ENCODE data around the gene ATG16L1. TPM values are rescaled to one million over a fixed set of nuclear protein-coding genes. Genes with fewer than 3 reads are reported as not detected.

ATG16L1 gene
- total RNA-seq, 1 donor from 2014 or later: 23.5 TPM

DNA sequence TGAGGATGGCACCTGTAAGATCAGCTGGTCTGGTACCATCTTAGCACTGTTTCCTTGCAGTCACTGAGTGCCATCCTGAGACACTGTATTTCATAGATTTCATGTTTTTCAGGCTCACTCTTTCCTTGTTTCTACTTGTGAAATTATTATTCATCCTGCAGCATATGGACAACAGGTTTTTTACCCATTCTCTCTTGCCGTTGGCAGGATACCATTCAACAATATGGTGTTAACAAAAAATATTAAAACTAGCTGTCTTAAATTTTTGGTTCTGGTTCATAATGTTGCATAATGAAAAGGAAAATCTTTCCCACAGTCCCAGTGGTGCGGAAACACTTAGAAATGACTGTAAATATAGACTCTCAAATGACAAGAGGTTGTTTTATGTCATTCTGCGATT is 23.1 kb upstream of the ATG16L1 start:
- no peaks in the 10 kb centered on the region for H3K9me3 Mint-ChIP-seq
- no peaks in the 10 kb centered on the region for H3K36me3 Mint-ChIP-seq
- H3K4me1 Mint-ChIP-seq: no peaks in the 10 kb centered on the region
- peaks cover 1% of the 10 kb centered on the region for H3K27me3 Mint-ChIP-seq (ENCODE audit: low read depth)
- TF ChIP-seq, protein P1, sequence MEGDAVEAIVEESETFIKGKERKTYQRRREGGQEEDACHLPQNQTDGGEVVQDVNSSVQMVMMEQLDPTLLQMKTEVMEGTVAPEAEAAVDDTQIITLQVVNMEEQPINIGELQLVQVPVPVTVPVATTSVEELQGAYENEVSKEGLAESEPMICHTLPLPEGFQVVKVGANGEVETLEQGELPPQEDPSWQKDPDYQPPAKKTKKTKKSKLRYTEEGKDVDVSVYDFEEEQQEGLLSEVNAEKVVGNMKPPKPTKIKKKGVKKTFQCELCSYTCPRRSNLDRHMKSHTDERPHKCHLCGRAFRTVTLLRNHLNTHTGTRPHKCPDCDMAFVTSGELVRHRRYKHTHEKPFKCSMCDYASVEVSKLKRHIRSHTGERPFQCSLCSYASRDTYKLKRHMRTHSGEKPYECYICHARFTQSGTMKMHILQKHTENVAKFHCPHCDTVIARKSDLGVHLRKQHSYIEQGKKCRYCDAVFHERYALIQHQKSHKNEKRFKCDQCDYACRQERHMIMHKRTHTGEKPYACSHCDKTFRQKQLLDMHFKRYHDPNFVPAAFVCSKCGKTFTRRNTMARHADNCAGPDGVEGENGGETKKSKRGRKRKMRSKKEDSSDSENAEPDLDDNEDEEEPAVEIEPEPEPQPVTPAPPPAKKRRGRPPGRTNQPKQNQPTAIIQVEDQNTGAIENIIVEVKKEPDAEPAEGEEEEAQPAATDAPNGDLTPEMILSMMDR (IDR thresholded peaks at IDR 0.05; ENCODE audit: unreplicated experiment): no peak
- DNase-seq (ENCODE audit: low spot score in 2 of 2, unreplicated experiment in 2 of 2): no peak
- H3K4me3 Mint-ChIP-seq: no peak overlapping the region
- H3K27ac Mint-ChIP-seq: no peak overlapping the region

DNA sequence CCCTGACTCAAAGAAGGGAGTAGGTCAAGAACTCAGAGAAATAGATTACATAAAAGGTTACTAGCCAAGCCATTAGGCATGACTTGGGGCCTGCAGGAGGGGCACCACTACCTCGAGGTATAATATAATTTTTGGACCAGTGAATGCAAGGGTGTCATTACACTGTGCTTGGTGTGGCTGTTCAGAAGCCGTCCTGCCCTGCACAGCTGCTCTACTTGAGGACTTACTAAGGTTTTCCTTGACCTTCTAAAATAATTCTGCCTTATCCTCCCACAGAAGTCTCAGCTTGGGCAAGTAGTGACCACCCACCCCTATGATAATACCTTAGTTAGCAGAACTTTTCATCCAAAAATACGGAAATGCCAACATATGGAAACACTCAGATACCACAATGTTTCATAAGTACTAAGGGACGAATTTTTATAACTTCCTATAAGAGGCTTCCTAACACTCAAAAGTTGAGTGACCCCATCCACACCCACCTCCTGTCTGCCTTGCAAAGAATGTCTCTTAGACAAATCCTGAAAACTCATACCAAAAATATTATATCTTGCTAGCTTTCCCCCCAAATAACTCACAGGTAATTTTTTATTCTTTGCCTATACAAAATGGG is 17.7 kb upstream of the ATG16L1 start:
- H3K4me3 Mint-ChIP-seq: no peak overlapping the region
- H3K27ac Mint-ChIP-seq: no peak overlapping the region
- H3K9me3 Mint-ChIP-seq: no peaks in the 10 kb centered on the region
- DNase-seq (ENCODE audit: low spot score in 2 of 2, unreplicated experiment in 2 of 2): no peak
- H3K27me3 Mint-ChIP-seq (ENCODE audit: low read depth): no peaks in the 10 kb centered on the region
- TF ChIP-seq, protein P1 (IDR thresholded peaks at IDR 0.05; ENCODE audit: unreplicated experiment): no peak
- H3K36me3 Mint-ChIP-seq: no peaks in the 10 kb centered on the region
- H3K4me1 Mint-ChIP-seq: no peaks in the 10 kb centered on the region

DNA sequence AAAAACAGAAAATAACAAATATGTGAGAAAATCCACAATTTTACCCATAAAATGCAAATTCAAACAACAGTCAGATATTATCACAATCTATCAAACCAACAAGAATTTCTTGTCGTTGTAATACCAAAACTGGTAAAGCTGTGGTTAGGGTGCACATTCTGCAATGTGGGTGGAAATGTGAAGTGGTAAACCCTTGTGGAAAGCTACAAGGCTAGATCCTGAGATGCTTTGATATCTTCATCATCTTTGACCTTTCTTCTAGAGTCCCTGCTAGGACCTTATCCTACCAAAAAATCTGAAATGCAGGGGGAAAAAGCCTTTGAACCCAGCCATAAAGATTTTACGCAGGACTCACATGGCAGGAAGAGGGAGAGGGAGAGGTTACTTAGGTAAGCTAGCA is 17.2 kb upstream of the ATG16L1 start:
- H3K4me1 Mint-ChIP-seq: no peaks in the 10 kb centered on the region

DNA sequence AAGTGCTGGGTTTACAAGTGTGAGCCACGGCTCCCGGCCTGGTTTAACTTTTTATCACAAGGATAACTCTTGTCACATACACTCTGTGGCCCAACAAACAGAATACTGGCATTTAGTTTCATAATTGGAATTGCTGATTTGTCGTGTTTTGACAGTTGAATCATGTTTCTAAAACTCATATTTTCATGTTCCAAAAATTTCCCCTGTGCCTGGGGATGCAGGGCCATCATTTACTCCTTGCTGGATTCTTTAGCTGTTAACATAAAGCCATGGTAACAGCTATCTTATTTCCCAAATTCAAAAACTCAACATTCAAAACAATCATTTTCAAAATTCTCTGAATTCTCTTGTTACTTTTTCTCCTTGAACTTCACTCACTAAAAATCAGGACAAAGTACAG is 16.5 kb upstream of the ATG16L1 start:
- no peaks in the 10 kb centered on the region for H3K9me3 Mint-ChIP-seq

More for the DNA sequence above, 17.2 kb upstream of the ATG16L1 start:
- no peak for DNase-seq (ENCODE audit: low spot score in 2 of 2, unreplicated experiment in 2 of 2)
- TF ChIP-seq, protein P1 (IDR thresholded peaks at IDR 0.05; ENCODE audit: unreplicated experiment): no peak
- no peak overlapping the region for H3K4me3 Mint-ChIP-seq
- no peak overlapping the region for H3K27ac Mint-ChIP-seq
- H3K36me3 Mint-ChIP-seq: no peaks in the 10 kb centered on the region
- no peaks in the 10 kb centered on the region for H3K27me3 Mint-ChIP-seq (ENCODE audit: low read depth)
- no peaks in the 10 kb centered on the region for H3K9me3 Mint-ChIP-seq

DNA sequence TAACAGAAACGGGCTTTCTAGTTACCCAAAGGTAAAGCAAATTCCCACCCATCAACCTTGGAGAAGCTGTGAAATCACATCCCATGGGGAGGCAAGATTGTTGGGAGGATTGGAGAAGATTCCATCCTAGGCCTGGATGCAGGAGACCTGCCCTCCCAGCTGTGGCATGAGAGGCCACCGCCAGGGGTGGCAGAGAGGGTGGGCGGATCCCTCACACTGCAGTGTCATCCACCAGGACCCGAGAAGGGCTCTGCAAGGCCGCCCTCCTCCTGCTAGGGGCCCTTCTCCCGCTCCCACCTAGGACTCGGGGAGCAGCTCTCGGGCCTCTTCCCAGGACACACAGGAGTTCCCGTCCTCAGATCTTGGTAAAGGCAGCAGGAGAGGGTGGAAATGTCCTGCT is 15.5 kb upstream of the ATG16L1 start:
- no peak for DNase-seq (ENCODE audit: low spot score in 2 of 2, unreplicated experiment in 2 of 2)
- no peak overlapping the region for H3K4me3 Mint-ChIP-seq
- no peaks in the 10 kb centered on the region for H3K36me3 Mint-ChIP-seq
- H3K9me3 Mint-ChIP-seq: no peaks in the 10 kb centered on the region
- H3K4me1 Mint-ChIP-seq: no peaks in the 10 kb centered on the region
- TF ChIP-seq, protein P1 (IDR thresholded peaks at IDR 0.05; ENCODE audit: unreplicated experiment): no peak
- H3K27ac Mint-ChIP-seq: no peak overlapping the region
- H3K27me3 Mint-ChIP-seq (ENCODE audit: low read depth): no peaks in the 10 kb centered on the region

More for the DNA sequence above, 16.5 kb upstream of the ATG16L1 start:
- no peak for DNase-seq (ENCODE audit: low spot score in 2 of 2, unreplicated experiment in 2 of 2)
- TF ChIP-seq, protein P1 (IDR thresholded peaks at IDR 0.05; ENCODE audit: unreplicated experiment): no peak
- no peak overlapping the region for H3K4me3 Mint-ChIP-seq
- H3K27me3 Mint-ChIP-seq (ENCODE audit: low read depth): no peaks in the 10 kb centered on the region
- no peak overlapping the region for H3K27ac Mint-ChIP-seq
- H3K4me1 Mint-ChIP-seq: no peaks in the 10 kb centered on the region
- H3K36me3 Mint-ChIP-seq: no peaks in the 10 kb centered on the region

Data from mesothelial cell of epicardium (in vitro differentiated cells).